Mesenchymal stem cell (in vitro differentiated cells and primary cell): ENCODE data around the gene CRADD.
A peak's percentile ranks its signal among the peaks of the same experiment; 100 is the strongest.

Experiments
- DNase-seq: peaks from one replicate; pipeline ENCODE4 v3.0.0-alpha.2; 2013
- H2AFZ ChIP-seq: one replicate; pipeline ENCODE4 v1.6.1; 2013; ENCODE audit warnings: low read depth, mild to moderate bottlenecking, control low read depth, inconsistent platforms, low read length, moderate library complexity
- H2AK5ac ChIP-seq: 2 replicates; pipeline ENCODE4 v1.6.1; 2013; ENCODE audit warnings: low read length, moderate library complexity, mild to moderate bottlenecking, inconsistent platforms; ENCODE audit not compliant: severe bottlenecking
- H2BK120ac ChIP-seq: one replicate; pipeline ENCODE4 v1.6.1; 2013; ENCODE audit warnings: low read depth, mild to moderate bottlenecking, inconsistent platforms, low read length, moderate library complexity
- H2BK12ac ChIP-seq, 2 experiments: one replicate each; pipeline ENCODE4 v1.6.1; 2013; ENCODE audit warnings: inconsistent platforms in 2 of 2, low read length in 2 of 2, mild to moderate bottlenecking in 2 of 2, moderate library complexity in 2 of 2, control low read depth in 1 of 2
- H2BK15ac ChIP-seq: one replicate; pipeline ENCODE4 v1.6.1; 2013; ENCODE audit warnings: mild to moderate bottlenecking, low read depth, inconsistent platforms; ENCODE audit not compliant: poor library complexity, severe bottlenecking
- H2BK5ac ChIP-seq: 2 replicates; pipeline ENCODE4 v1.6.1; 2013; ENCODE audit warnings: low read depth, mild to moderate bottlenecking, low read length, control low read depth, inconsistent platforms; ENCODE audit not compliant: poor library complexity, severe bottlenecking
- H3K14ac ChIP-seq, 2 experiments: one replicate each; pipeline ENCODE4 v1.6.1; 2013; ENCODE audit warnings: inconsistent platforms in 2 of 2, low read length in 2 of 2, control low read depth in 1 of 2, mild to moderate bottlenecking in 1 of 2, moderate library complexity in 1 of 2
- H3K18ac ChIP-seq, 2 experiments: one replicate each; pipeline ENCODE4 v1.6.1; 2013; ENCODE audit warnings: inconsistent platforms in 2 of 2, low read length in 2 of 2, control low read depth in 1 of 2, low read depth in 1 of 2, mild to moderate bottlenecking in 1 of 2
- H3K23ac ChIP-seq, 2 experiments: one replicate each; pipeline ENCODE4 v1.6.1; 2013; ENCODE audit warnings: inconsistent platforms in 2 of 2, low read length in 2 of 2, mild to moderate bottlenecking in 2 of 2, moderate library complexity in 2 of 2, control low read depth in 1 of 2
- H3K27ac ChIP-seq: 2 replicates; pipeline ENCODE4 v1.5.1; 2013; ENCODE audit warnings: mild to moderate bottlenecking, moderate library complexity, low read length, control low read depth, inconsistent platforms; ENCODE audit not compliant: poor library complexity, severe bottlenecking
- H3K27me3 ChIP-seq, 2 experiments: 2 replicates each; pipeline versions ENCODE4 v1.6.1 to v1.7.0; 2013; ENCODE audit warnings: low read length in 2 of 2, mild to moderate bottlenecking in 2 of 2, moderate library complexity in 2 of 2, control low read depth in 1 of 2, inconsistent platforms in 1 of 2; ENCODE audit not compliant: control insufficient read depth in 1 of 2, insufficient read depth in 1 of 2
- H3K36me3 ChIP-seq, 2 experiments: 2 replicates each; pipeline versions ENCODE4 v1.6.1 to v1.7.0; 2013; ENCODE audit warnings: low read length in 2 of 2, control low read depth in 1 of 2, inconsistent platforms in 1 of 2, low read depth in 1 of 2, mild to moderate bottlenecking in 1 of 2; ENCODE audit not compliant: insufficient read depth in 2 of 2, control insufficient read depth in 1 of 2
- H3K4ac ChIP-seq, 2 experiments: one replicate each; pipeline ENCODE4 v1.6.1; 2013; ENCODE audit warnings: inconsistent platforms in 2 of 2, low read length in 2 of 2, mild to moderate bottlenecking in 2 of 2, moderate library complexity in 2 of 2, control low read depth in 1 of 2, low read depth in 1 of 2
- H3K4me1 ChIP-seq: 2 replicates; pipeline ENCODE4 v1.6.1; 2013; ENCODE audit warnings: low read depth, low read length, control low read depth; ENCODE audit not compliant: control insufficient read depth, insufficient read depth
- H3K4me2 ChIP-seq: 2 replicates; pipeline ENCODE4 v1.6.1; 2013; ENCODE audit warnings: low read length, mild to moderate bottlenecking, inconsistent platforms; ENCODE audit not compliant: poor library complexity, severe bottlenecking
- H3K4me3 ChIP-seq, 2 experiments: 2 replicates each; pipeline versions ENCODE4 v1.5.1 to v1.7.0; 2013; ENCODE audit warnings: low read length in 2 of 2, mild to moderate bottlenecking in 2 of 2, control low read depth in 1 of 2, low read depth in 1 of 2; ENCODE audit not compliant: insufficient read depth in 1 of 2
- H3K79me1 ChIP-seq: replicated peaks from 2 replicates; pipeline ENCODE4 v1.6.1; 2013; ENCODE audit warnings: mild to moderate bottlenecking, control low read depth, low read length, inconsistent platforms; ENCODE audit not compliant: poor library complexity, severe bottlenecking
- H3K9ac ChIP-seq: 2 replicates; pipeline ENCODE4 v1.7.0; 2013; ENCODE audit warnings: mild to moderate bottlenecking, low read length, moderate library complexity
- H3K9me3 ChIP-seq: 2 replicates; pipeline ENCODE4 v1.7.0; 2013; ENCODE audit warnings: mild to moderate bottlenecking, low read length; ENCODE audit not compliant: control insufficient read depth
- H4K8ac ChIP-seq: one replicate; pipeline ENCODE4 v1.6.1; 2013; ENCODE audit warnings: inconsistent platforms, mild to moderate bottlenecking, low read length, moderate library complexity
- H4K91ac ChIP-seq: one replicate; pipeline ENCODE4 v1.6.1; 2013; ENCODE audit warnings: mild to moderate bottlenecking, low read length, inconsistent platforms
- WGBS: methylation state at CpG from one replicate; pipeline ENCODE4 v1.1.7; 2013; ENCODE audit warnings: mixed read lengths; 5-methylcytosine and 5-hydroxymethylcytosine counted together

CRADD gene

GRCh38 chr12:93793983-93794382 lies 116.8 kb downstream of the CRADD start:
- Histone ChIP-seq H3K9ac (no peak overlapping the region), H3K4me3 (peak overlapping the region in 1 of 2 experiments; percentile 1), H2AFZ (no peak overlapping the region), H3K9me3 (no peaks in the 10 kb centered on the region), H2AK5ac (no peak overlapping the region), H3K79me1 (peaks cover 5% of the 10 kb centered on the region), H4K91ac (no peak overlapping the region), H4K8ac (no peak overlapping the region), H3K4ac (no peak overlapping the region), H3K27ac (no peak overlapping the region), H2BK120ac (no peak overlapping the region), H2BK15ac (no peak overlapping the region), H3K36me3 (no peaks in the 10 kb centered on the region), H2BK5ac (no peak overlapping the region), H3K18ac (no peak overlapping the region), H3K4me2 (no peak overlapping the region), H3K23ac (no peak overlapping the region), H3K27me3 (no peaks in the 10 kb centered on the region), H2BK12ac (no peak overlapping the region), H3K14ac (no peak overlapping the region), H3K4me1 (peaks cover 3% of the 10 kb centered on the region)
- no peak for DNase-seq

- Histone ChIP-seq H2BK12ac (no peak overlapping the region), H2BK120ac (no peak overlapping the region), H4K8ac (no peak overlapping the region), H3K36me3 (no peaks in the 10 kb centered on the region), H3K4me3 (no peak overlapping the region), H3K27me3 (no peaks in the 10 kb centered on the region), H3K14ac (no peak overlapping the region), H3K4me2 (no peak overlapping the region), H3K23ac (no peak overlapping the region), H3K27ac (no peak overlapping the region), H2BK15ac (no peak overlapping the region), H3K79me1 (peaks cover 4% of the 10 kb centered on the region), H3K4me1 (peaks cover 1% of the 10 kb centered on the region), H2AFZ (no peak overlapping the region), H4K91ac (peak overlapping the region; percentile 11), H3K9ac (no peak overlapping the region), H2AK5ac (no peak overlapping the region), H2BK5ac (no peak overlapping the region), H3K4ac (no peak overlapping the region), H3K9me3 (no peaks in the 10 kb centered on the region), H3K18ac (no peak overlapping the region)
- DNase-seq = no peak
- 98% methylated on average over 2 of the region's 2 CpGs for WGBS
These were observed 117.6 kb downstream of the CRADD start for GRCh38 chr12:93794738-93795137.

- Histone ChIP-seq H3K18ac (no peak overlapping the region), H2BK120ac (no peak overlapping the region), H3K4me3 (no peak overlapping the region), H3K79me1 (peaks cover 5% of the 10 kb centered on the region), H2AK5ac (no peak overlapping the region), H3K4me1 (peaks cover 1% of the 10 kb centered on the region), H3K9me3 (no peaks in the 10 kb centered on the region), H3K36me3 (no peaks in the 10 kb centered on the region), H3K4me2 (no peak overlapping the region), H3K27me3 (no peaks in the 10 kb centered on the region), H3K9ac (no peak overlapping the region), H3K23ac (no peak overlapping the region), H4K8ac (no peak overlapping the region), H2BK5ac (no peak overlapping the region), H3K27ac (no peak overlapping the region), H3K14ac (no peak overlapping the region), H2AFZ (no peak overlapping the region), H2BK15ac (no peak overlapping the region), H3K4ac (no peak overlapping the region), H4K91ac (no peak overlapping the region), H2BK12ac (no peak overlapping the region)
- DNase-seq = no peak
- WGBS = 96% methylated on average over 3 of the region's 3 CpGs
These were observed 118.2 kb downstream of the CRADD start for GRCh38 chr12:93795352-93795751.

- H3K9me3 ChIP-seq = no peaks in the 10 kb centered on the region
- H3K18ac ChIP-seq = no peak overlapping the region
- H3K79me1 ChIP-seq = peaks cover 5% of the 10 kb centered on the region
- H3K4me1 ChIP-seq = peaks cover 1% of the 10 kb centered on the region
- no peaks in the 10 kb centered on the region for H3K36me3 ChIP-seq
- H3K4me3 ChIP-seq = no peak overlapping the region
- H3K14ac ChIP-seq = no peak overlapping the region
- H2AFZ ChIP-seq = no peak overlapping the region
- H3K23ac ChIP-seq = no peak overlapping the region
- H2BK120ac ChIP-seq = no peak overlapping the region
- H2BK5ac ChIP-seq = no peak overlapping the region
- no peaks in the 10 kb centered on the region for H3K27me3 ChIP-seq
- no peak overlapping the region for H2BK15ac ChIP-seq
- H3K27ac ChIP-seq = no peak overlapping the region
- WGBS = 81% methylated on average over 5 of the region's 5 CpGs
- peak overlapping the region in 1 of 2 experiments; percentile 54 for H2BK12ac ChIP-seq
- H2AK5ac ChIP-seq = no peak overlapping the region
- H4K8ac ChIP-seq = no peak overlapping the region
- peak overlapping the region; percentile 68 for H4K91ac ChIP-seq
- H3K9ac ChIP-seq = no peak overlapping the region
- H3K4ac ChIP-seq = no peak overlapping the region
- DNase-seq = no peak
- no peak overlapping the region for H3K4me2 ChIP-seq
These were observed 119.6 kb downstream of the CRADD start for GRCh38 chr12:93796729-93797128.
